ENCODE measurements around the gene OR2W1. TPM values are rescaled to one million over a fixed set of nuclear protein-coding genes. Genes with fewer than 3 reads are reported as not detected.

OR2W1 gene, protein sequence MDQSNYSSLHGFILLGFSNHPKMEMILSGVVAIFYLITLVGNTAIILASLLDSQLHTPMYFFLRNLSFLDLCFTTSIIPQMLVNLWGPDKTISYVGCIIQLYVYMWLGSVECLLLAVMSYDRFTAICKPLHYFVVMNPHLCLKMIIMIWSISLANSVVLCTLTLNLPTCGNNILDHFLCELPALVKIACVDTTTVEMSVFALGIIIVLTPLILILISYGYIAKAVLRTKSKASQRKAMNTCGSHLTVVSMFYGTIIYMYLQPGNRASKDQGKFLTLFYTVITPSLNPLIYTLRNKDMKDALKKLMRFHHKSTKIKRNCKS
- not detected for total RNA-seq
- long read RNA-seq, donor 1, result 0 reads
- long read RNA-seq, donor 2, result 0 reads

DNA sequence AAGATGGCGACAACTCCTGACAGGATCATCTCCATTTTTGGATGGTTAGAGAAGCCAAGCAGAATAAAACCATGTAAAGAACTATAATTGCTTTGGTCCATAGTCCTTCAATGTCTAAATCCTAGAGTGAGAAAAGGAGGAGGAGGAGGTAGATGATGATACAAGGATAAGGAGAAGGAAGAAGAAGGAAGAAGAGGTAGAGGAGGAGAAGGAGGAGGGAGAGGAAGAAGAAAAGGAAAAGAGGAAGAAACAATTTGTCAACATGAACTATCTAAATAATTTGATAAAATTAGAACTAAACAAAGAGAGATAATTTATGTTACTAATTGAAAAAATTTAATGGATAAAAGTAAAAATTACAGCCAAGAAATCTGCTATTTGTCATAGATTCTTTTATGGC, at the start of gene OR2W1:
OR2W1 (minus strand) TSS at position 101 of the 400 bp plus-strand sequence; CDS start at position 101, 0 bp downstream.
- intact Hi-C loops (cut with DNase I), result no loop called here
- no peak for DNase-seq (ENCODE audit: low spot score)

DNA sequence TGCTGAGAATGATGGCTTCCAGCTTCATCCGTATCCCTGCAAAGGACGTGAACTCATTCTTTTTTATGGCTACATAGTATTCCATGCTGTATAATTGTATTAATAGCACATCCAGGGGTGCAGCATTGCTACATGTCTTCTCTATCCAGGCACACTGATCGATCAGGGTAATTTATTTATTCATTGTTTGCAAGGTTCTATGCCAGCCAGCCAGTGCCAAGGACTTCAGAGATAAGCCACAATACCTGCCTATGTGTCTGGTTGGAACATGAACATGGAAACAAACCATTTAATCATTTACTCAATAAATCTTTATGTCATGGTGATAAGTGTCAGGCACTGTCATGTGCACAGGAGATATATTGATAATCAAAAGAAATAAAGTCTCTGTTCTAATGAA, 48.0 kb upstream of the OR2W1 start:
- no peak for DNase-seq (ENCODE audit: low spot score)
- intact Hi-C loops (cut with DNase I), result no loop called here

DNA sequence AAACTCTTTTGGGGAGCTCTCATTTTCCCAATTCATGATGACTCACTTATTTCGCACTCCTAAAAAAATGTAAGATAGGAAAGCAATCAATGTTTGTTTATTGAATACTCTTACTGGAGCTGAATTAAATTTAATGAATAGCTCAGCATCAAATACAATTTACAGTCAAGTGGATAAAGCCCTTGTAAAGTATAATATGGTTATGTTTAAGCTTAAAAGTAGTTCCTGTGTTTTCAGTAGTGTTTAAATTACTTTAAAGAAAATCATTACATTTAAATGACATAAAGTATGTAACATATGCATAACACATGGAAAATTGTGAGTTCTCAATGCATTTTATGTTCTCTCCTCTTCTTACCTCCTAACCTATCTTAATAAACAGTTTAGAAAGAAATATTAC, 42.2 kb upstream of the OR2W1 start, which contains the start of gene OR2B3:
OR2B3 (minus strand) TSS at position 101 of the 400 bp plus-strand sequence; CDS start at position 36, 65 bp downstream.
- no peak for DNase-seq (ENCODE audit: low spot score)
- intact Hi-C loops (cut with DNase I), result no loop called here

DNA sequence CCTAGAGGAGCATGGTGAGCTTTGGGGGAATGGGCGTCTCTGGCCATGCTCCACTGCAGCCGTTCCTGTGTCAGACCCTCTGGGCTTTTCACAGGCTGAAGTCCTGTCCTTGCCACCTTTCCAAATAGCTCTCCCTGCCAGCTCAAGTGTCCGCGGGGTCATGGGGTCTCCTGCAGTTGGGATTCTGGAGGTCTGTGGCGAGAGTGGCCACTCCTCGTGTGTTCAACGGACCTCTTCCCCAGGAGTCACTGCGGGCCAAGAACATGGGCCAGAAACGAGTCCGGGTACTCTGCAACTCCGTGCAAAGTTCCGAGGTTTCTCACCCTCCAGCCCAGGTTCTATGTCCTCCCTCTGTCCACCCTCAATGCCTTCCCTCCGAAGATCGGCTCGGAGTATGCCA, 37.5 kb upstream of the OR2W1 start:
- no peak for DNase-seq (ENCODE audit: low spot score)

DNA sequence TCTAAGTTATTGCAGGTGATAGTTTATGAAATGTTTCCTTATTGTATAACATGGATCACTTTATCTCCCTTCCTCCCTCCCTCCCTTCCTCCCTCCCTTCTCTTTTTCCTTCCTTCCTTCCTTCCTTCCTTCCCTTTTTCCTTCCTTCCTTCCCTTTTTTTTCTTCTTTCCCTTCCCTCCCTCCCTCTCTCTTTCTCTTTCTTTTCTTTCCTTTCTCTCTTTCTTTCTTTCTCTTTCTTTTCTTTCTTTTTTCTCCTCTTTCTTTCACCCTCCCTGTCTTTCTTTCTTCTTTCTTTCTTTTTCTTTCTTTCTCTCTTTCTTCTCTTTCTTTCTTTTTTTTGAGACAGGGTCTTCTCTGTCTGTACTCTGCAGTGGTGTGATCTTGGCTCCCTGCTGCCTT, 36.3 kb upstream of the OR2W1 start:
- DNase-seq (ENCODE audit: low spot score), result no peak
- intact Hi-C loops (cut with DNase I), result no loop called here

More for the DNA sequence above, 37.5 kb upstream of the OR2W1 start:
- intact Hi-C loops (cut with DNase I), result no loop called here

DNA sequence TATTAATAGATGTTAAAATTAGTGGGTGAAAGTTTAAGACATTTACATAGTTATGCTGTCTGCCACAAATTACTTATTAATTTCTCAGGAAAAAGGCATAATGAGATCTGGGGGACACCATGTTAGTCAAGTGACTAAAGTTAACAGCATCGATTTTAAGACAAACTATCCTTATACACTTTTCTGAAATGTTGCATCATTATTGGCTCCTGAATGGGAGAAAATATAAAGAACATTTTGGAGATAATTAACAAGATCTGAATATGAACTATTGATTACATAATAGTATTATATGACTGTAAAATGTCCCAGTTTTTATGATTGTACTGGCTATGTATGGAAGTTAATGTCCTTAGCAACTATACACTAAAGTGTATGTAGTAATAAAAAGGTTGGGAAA, 34.2 kb upstream of the OR2W1 start:
- no peak for DNase-seq (ENCODE audit: low spot score)
- intact Hi-C loops (cut with DNase I), result no loop called here

DNA sequence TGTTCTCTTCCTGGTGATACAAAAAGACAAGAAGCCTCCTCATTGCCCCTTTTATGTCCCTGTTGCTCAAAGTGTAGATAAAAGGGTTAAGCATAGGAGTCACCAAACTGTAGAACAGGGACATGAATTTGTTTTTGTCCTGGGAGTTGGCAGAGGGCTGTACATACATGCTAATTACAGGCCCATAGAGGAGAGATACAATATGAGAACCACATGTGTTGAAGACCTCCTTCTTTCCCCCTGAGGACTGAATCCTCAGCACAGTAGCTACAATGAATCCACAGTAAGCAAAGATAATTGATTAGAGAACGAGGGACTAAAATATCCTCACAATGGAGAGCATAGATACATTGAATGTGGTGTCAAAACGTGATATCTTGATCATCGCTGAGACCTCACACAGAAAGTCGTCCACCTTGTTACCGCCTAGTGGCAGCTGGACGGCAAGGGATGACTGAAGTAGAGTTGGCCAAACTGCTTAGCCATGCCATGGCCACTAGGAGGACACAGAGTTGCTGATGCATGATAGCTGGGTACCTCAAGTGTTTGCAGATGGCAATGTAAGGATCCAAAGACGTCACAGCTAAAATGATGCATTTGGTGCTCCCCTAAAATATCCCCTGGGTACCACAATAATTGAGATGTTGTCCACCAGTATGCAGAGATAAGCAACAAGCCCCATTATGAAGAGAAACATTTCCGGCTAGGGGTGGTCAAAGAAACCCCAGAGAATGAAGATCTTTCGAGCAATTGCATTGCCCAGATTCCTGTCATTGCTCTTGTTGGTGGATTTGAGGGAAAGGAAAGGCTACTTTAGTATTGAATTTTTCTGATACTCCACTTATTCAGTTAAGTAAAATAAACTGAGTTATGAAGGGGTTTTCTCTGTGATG, 27.1 kb upstream of the OR2W1 start:
- intact Hi-C loops (cut with DNase I), result no loop called here
- no peak for DNase-seq (ENCODE audit: low spot score)

DNA sequence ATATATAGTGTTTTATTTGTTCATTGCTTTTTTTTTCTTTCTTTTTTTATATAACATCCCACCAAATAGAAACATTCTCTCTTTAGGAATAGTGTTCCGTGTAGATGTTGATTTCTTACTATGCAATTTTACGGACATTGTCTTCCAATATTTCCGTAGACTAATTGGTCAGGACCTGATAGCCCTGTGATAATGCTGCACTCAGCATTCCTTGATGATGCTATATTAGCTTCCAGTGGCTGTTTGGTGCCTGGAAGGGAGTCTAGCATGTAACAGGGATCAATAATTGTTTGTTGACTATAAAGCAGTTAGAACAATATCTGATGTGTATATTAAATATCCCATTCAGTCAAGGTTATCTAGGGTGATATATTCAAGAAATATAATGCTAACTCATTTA, 6.7 kb upstream of the OR2W1 start:
- no peak for DNase-seq (ENCODE audit: low spot score)

DNA sequence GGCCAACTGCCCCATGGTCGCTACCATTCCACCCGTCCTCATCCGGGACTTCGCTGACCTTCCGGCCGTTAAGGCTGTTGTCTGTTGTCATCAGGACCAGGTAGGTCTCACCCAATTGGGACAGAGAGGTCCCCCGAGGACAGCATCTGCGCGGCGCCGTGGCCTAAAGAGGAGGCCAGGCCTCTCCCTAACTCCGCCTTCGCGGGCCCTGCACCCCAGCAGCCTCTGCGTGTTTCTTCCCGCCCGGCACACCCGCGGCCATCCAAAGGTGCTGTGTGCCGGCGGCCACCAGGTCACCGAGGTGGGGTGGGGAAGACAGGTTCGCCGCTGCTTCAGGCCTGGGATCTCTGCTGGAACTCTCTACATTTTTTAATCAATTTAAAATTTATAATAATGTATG, 9.0 kb downstream of the OR2W1 start:
- intact Hi-C loops (cut with DNase I), result no loop called here
- no peak for DNase-seq (ENCODE audit: low spot score)

More for the DNA sequence above, 6.7 kb upstream of the OR2W1 start:
- intact Hi-C loops (cut with DNase I), result no loop called here

DNA sequence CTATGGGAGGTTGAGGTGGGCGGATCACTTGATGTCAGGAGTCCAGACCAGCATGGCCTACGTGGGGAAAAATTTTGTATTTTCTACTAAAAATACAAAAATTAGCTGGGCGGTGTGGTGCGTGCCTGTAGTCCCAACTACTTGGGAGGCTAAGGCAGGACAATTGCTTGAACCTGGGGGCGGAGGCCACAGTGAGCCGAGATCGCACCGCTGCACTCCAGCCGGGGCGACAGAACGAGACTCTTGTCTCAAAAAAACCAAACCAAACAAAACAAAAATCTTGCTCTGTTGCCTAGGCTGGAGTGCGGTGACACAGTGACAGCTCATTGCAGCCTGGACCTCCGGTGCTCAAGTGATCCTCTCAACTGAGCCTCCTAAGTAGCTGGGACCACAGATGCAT, 16.2 kb downstream of the OR2W1 start:
- intact Hi-C loops (cut with DNase I), result no loop called here
- DNase-seq (ENCODE audit: low spot score), result no peak

DNA sequence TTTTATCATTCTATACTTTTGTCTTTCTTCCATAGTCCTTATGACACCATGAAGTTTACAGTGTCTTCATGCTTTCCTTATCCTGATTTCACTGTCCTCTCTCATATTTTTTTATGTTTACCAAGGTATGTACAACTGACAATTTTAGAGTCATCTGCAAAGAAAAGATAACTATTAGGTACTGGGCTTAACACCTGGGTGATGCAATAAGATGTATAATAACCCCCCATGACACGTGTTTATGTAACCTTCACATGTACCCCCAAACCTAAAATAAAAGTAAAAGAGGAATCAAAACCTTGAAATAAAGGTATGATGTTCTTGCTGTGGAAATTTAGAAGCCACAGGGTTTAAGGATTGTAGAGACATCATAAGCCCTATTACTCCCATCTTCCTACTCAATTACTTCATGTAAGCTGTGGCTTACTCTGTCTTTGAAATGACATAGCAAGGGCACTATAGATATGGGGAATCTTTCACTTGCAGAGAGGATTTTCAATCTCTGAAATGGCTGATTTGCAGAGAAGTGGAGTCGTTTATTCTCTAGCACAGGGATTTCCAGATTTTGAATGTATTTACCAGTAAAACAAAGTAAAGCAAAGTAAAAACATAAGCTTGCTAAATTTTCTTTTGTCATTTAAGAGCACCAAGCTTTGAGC, 18.9 kb downstream of the OR2W1 start:
- DNase-seq (ENCODE audit: low spot score), result no peak
- intact Hi-C loops (cut with DNase I), result no loop called here

DNA sequence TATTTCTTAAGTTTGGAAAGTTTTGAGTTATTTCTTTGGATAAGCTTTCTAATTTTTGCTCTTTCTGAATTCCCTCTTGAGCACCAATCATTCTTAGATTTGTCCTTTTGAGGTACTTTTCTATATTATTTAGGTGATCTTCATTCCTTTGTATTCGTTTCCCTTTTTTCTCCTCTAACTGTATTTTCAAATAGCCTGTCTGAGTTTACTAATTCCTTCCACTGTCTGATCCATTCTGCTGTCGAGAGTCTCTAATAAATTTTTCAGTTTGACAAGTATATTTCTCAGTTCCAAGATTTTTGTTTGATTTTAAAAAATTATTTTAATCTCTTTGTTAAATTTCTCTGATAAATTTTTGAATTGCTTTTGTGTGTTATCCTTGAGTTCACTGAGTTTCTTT, 23.5 kb downstream of the OR2W1 start:
- no peak for DNase-seq (ENCODE audit: low spot score)
- intact Hi-C loops (cut with DNase I), result no loop called here

DNA sequence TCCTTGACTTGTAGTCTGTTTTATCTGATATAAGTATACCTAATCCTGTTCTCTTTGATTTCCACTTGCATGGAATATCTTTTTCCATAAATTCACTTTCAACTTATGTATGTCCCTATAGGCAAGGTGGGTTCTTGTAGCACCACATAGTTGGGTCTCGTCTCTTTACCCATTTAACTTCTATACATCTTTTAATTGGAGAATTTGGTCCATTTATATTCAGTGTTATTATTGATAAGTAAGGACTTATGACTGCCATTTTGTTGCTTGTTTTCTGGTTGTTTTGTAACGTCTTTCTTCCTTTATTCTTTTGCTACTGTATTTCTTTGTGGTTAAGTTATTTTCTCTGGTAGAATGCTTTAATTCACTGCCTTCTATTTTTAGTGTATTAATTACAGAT, 25.3 kb downstream of the OR2W1 start:
- no peak for DNase-seq (ENCODE audit: low spot score)
- intact Hi-C loops (cut with DNase I), result loop anchor here in 1 of 2 donors (5.0 kb wide), 1 partner anchor 332 kb away; no protein-coding TSS in a partner anchor

DNA sequence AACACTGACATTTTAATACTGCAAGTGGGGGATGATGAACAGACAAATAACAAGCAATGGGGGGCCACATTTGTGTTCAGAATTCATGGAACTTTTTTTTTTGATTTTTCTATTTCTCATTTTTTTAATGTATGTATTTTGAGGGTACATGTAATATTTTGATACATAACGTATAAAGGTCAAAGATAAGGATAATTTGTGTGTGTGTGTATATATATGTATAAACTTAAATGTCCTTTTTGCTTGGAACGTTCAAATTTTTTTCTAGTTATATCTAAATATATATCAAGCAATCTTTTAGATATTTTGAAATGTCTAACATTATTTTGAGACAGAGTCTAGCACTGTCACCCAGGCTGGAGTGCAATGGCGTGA, 27.6 kb downstream of the OR2W1 start:
- no peak for DNase-seq (ENCODE audit: low spot score)
- intact Hi-C loops (cut with DNase I), result loop anchor here in 1 of 2 donors (5.0 kb wide), 1 partner anchor 330 kb away; no protein-coding TSS in a partner anchor

DNA sequence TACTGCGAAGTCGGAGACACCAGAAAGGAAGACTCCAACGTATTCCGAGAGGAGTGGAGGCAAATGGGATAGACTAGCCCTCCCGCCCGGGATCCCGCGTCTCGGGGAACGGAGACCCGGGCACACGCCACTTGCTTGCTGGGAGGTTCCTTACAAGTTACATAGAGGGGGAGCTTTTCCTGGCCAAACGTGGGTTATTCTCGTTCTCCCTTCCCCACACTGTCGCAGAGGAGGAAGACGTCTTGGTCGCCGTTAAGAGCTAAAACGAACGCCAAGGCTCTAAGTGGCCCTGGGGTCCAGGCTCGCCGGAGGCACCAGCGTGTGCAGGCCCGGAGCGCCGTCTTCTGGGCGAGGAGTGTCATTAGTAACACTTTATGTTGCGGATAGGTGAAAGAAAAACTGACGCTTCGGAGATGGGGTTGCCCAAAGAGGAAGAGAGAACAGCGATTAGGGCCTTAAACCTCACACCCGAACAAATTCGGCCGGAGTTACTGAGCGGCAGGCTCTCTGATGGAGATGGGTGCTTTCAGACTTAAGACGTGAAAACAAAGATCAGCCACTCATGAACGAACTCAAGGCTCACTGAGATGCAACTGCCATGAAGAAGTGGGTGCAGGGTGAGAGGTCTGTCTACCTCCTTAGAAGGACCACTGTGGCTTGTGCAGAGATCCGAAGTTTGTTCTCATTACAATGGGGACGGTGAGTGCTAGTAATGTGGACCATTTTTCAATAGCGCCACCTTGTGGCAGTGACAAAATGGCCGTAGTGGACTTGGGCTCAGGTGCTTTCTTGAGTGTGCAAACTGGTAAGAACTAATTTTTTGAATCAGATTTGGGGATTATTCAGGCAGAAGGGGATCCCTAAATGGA, 28.2 kb downstream of the OR2W1 start:
- peak; percentile 90 for DNase-seq (ENCODE audit: low spot score)
- intact Hi-C loops (cut with DNase I), result loop anchor here in 1 of 2 donors (5.0 kb wide), 1 partner anchor 329 kb away; no protein-coding TSS in a partner anchor

DNA sequence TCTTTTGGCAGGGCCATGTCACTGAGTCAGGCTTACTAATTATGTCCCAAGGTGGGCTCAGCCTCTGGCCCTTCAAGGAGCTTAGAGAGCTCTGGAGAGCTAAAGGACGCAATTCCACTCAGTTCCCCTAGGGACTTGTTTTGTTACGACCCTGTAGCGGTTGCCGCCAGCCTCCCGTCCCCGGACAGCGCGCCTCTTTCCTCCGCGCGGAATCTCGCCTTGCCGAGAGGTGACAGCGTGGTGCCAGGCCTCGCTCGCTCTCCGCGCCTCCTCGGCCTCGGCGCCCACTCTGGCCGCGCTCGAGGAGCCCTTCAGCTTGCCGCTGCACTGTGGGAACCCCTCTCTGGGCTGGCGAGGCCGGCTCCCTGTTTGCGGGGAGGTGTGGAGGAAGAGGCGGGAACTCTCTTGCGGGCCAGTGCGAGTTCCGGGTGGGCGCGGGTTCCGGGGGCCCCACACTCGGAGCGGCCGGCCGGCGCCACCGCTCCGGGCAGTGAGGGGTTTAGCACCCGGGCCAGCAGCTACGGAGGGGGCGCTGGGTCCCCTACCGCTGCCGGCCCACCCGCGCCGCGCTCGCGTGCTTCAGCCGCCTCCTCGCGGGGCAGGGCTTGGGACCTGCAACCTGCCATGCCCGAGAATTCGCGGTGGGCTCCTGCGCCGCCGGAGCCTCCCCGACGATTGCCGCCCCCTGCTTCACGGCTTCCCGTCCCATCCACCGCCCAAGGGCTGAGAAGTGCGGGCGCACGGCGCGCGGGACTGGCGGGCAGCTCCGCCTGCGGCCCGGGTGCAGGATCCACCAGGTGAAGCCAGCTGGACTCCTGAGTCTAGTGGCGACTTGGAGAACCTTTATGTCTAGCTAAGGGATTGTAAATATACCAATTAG, 30.0 kb downstream of the OR2W1 start:
- DNase-seq (ENCODE audit: low spot score), result peak; percentile 77
- intact Hi-C loops (cut with DNase I), result loop anchor here (5.0 kb wide), 3 partner anchors 178 to 328 kb away; no protein-coding TSS in a partner anchor

DNA sequence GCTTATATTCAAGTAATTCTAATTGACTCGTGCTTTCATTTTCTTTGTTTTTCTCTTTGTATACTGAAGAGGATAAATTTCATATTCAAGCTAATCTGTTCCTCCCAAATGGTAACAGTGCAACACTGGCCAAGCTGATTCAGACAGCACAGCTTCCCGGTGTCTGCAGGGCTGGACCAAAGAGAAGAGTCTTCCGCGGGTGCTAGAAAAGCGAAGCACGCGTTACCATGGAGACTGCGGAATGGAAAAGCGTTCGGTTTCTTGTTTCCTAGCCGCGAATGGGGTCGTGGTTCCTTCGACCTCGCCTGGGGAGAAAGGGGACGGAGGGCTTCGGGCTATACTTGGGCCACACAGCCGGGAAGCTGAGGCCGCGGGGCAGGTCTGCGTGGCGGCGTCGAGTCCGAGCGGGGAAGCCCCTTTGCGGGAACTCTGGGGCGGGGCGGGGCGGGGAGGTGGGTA, 33.7 kb downstream of the OR2W1 start:
- intact Hi-C loops (cut with DNase I), result loop anchor here (5.0 kb wide), 2 partner anchors 174 to 319 kb away; no protein-coding TSS in a partner anchor
- DNase-seq (ENCODE audit: low spot score), result no peak

DNA sequence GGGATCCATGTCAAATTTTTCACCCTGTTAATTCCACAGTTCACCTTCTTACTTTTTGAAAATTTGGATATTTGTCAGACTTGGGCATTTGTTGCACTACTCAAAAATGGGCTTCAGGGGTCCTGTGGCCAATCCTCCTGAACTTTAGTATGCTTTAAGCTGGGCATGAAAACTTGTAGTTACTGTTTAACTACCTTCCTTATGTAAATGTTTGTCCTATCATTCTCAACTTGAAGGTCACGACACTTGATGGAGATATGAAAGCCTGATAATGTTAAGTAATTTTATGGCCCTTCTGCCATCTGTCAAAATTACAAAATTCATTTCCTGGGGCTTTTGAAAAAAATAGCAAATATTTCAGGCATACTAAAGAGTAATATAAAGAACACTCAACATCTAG, 35.6 kb downstream of the OR2W1 start:
- intact Hi-C loops (cut with DNase I), result no loop called here
- DNase-seq (ENCODE audit: low spot score), result no peak
